Spleen (tissue), 11 donors: Measurements from ENCODE around the gene PSMD2. TPM values are rescaled to one million over a fixed set of nuclear protein-coding genes. Genes with fewer than 3 reads are reported as not detected.

Experiments
- DNase-seq: peaks from one replicate; pipeline ENCODE4 v3.0.0-alpha.2; 2020
- H3K27ac ChIP-seq, 8 donors: fragments of 200-600 bp; sonication (generic) in 7 of 8; 1 replicate in 4 of 8; 2 replicates in 4 of 8; pipeline versions ENCODE4 v1.5.0 to v1.8.0; 2016 to 2021; ENCODE audit warnings: inconsistent platforms in 4 of 8, mild to moderate bottlenecking in 4 of 8, moderate library complexity in 1 of 8
- H3K27me3 ChIP-seq, 7 donors: fragments of 200-600 bp; sonication (generic) in 6 of 7; replicated peaks in 1 of 7; 1 replicate in 4 of 7; 2 replicates in 3 of 7; pipeline versions ENCODE4 v1.5.0 to v1.8.0; 2016 to 2021; ENCODE audit warnings: inconsistent platforms in 3 of 7, mild to moderate bottlenecking in 1 of 7
- H3K36me3 ChIP-seq, 6 donors: fragments of 200-600 bp; sonication (generic) in 5 of 6; 1 replicate in 4 of 6; 2 replicates in 2 of 6; pipeline versions ENCODE4 v1.5.0 to v1.8.0; 2016 to 2021; ENCODE audit warnings: inconsistent platforms in 2 of 6
- H3K4me1 ChIP-seq, 6 donors: fragments of 200-600 bp; sonication (generic) in 5 of 6; 1 replicate in 3 of 6; 2 replicates in 3 of 6; pipeline versions ENCODE4 v1.5.0 to v1.8.0; 2016 to 2021; ENCODE audit warnings: inconsistent platforms in 3 of 6
- H3K4me3 ChIP-seq, 8 donors: fragments of 200-600 bp; sonication (generic) in 7 of 8; 1 replicate in 4 of 8; 2 replicates in 4 of 8; pipeline versions ENCODE4 v1.5.0 to v1.8.0; 2016 to 2021; ENCODE audit warnings: inconsistent platforms in 4 of 8, mild to moderate bottlenecking in 4 of 8, moderate library complexity in 2 of 8
- H3K9me3 ChIP-seq, 8 donors: fragments of 200-600 bp; sonication (generic) in 7 of 8; 1 replicate in 4 of 8; 2 replicates in 4 of 8; pipeline versions ENCODE4 v1.5.0 to v1.8.0; 2016 to 2021; ENCODE audit warnings: inconsistent platforms in 4 of 8
- CTCF ChIP-seq, 11 experiments: fragments of 200-600 bp in 7 of 11; fragments of 450-650 bp in 4 of 11; sonication (generic) in 4 of 11; IDR thresholded peaks in 8 of 11; conservative IDR thresholded peaks in 3 of 11; 1 replicate in 7 of 11; 2 replicates in 4 of 11; pipeline versions ENCODE4 v1.4.0 to v1.8.0; 2016 to 2021; ENCODE audit warnings: antibody characterized with exemption in 11 of 11, inconsistent platforms in 4 of 11, mild to moderate bottlenecking in 1 of 11
- POLR2A ChIP-seq, 3 donors: fragments of 450-650 bp; IDR thresholded peaks; one replicate each; pipeline ENCODE4 v1.5.1; 2017; ENCODE audit warnings: antibody characterized with exemption in 3 of 3, mild to moderate bottlenecking in 1 of 3
- POLR2AphosphoS5 ChIP-seq, 3 donors: sonication (generic); formaldehyde crosslinking; IDR thresholded peaks; one replicate each; pipeline ENCODE4 v1.5.1; 2017; ENCODE audit warnings: antibody characterized with exemption in 3 of 3
- WGBS, 5 donors: extraction: QIAGEN DNeasy Blood & Tissue Kit in 3 of 5; methylation state at CpG; one replicate each; pipeline versions ENCODE4 v1.1.5 to v1.1.7; 2013 to 2018; 5-methylcytosine and 5-hydroxymethylcytosine counted together
- intact Hi-C: fragments of 100-400 bp; cut with DNase I; formaldehyde crosslinking; loops from one replicate; pipeline ENCODE4 v1.15.0; 2023; ENCODE audit warnings: low total_unique reads
- polyA plus RNA-seq, 3 donors: library from polyadenylated mRNA; stranded (reverse); fragments of 200-250 nt; gene quantifications; one replicate each; pipeline ENCODE4 v1.2.1, GENCODE V29; 2013
- small RNA-seq, 4 donors: library from RNA; depleted of rRNA; stranded (forward); fragments of <200 nt; gene quantifications; one replicate each; pipeline ENCODE3, GENCODE V24; 2016
- total RNA-seq, 7 donors: library from RNA; depleted of rRNA in 3 of 7; stranded (reverse); fragments of >200 nt in 3 of 7; fragmentation: NEBNext Ultra II Directional in 4 of 7; extraction: Animal tissue kit (Norgen Biotek cat#: 25700) in 4 of 7; gene quantifications; one replicate each; pipeline versions ENCODE4 v1.1.0 to v1.2.1, GENCODE V29; 2016 to 2021
- donor health status: healthy with polysubstance abuse.
- donor health status: DM: no; HTN: no; CAD: no; lungs with moderate emphysema.
- donor health status: DM: no; HTN: no; CAD: no.
- donor health status: Bipolar disorder and iron deficiency.
- donor health status: healthy.
- donor health status: DM: no; HTN: no; CAD: no.
- donor health status: DM: yes; HTN: yes; CAD: no.

PSMD2 gene
- total and polyA plus RNA-seq, 10 donors, result 53.8 to 191 (median 135) TPM

- H3K4me3 ChIP-seq, result no peak overlapping the region
- no peak overlapping the region for H3K27ac ChIP-seq
- intact Hi-C loops, result no loop called here
- peaks cover 0 to 15% (median 0%) of the 10 kb centered on the region in 6 donors for H3K36me3 ChIP-seq
- no peaks in the 10 kb centered on the region for H3K27me3 ChIP-seq
- TF ChIP-seq CTCF (IDR thresholded peaks at IDR 0.05 in 8 of 11, conservative IDR thresholded peaks at IDR 0.05 in 3 of 11) (no peak), POLR2AphosphoS5 (IDR thresholded peaks at IDR 0.05) (no peak), POLR2A (IDR thresholded peaks at IDR 0.05) (no peak)
- no peak for DNase-seq
- H3K4me1 ChIP-seq, result peaks cover 0 to 46% (median 23%) of the 10 kb centered on the region in 6 donors
- 89 to 95% (median 91%) methylated on average over 11 to 12 of the region's 12 CpGs for WGBS, 5 donors
- H3K9me3 ChIP-seq, result no peaks in the 10 kb centered on the region
Observed at GRCh38 chr3:184358124-184358767, 59.2 kb downstream of the PSMD2 start.

Small RNAs within 50 kb of the gene (small RNA-seq; reads per million reads assigned to genes)
- gene SNORD66, result 1,583 to 2,395 (median 2,014) reads per million in 4 donors

Other genes with a start within 250 kb of the PSMD2 start
- gene HTR3C, start 246.2 kb upstream of the PSMD2 start, total RNA-seq, result not detected
- gene HTR3C, start 246.2 kb upstream of the PSMD2 start, polyA plus RNA-seq, result not detected
- not detected for gene HTR3E, start 202.2 kb upstream of the PSMD2 start, total RNA-seq
- not detected for gene HTR3E, start 202.2 kb upstream of the PSMD2 start, polyA plus RNA-seq
- 10 to 100 TPM; 40.4 to 50.7 (median 46.3) TPM for gene EIF2B5, start 163.9 kb upstream of the PSMD2 start, total RNA-seq
- 10 to 100 TPM; 40.4 to 55.7 (median 52.8) TPM for gene EIF2B5, start 163.9 kb upstream of the PSMD2 start, polyA plus RNA-seq
- 10 to 100 TPM; 40.3 to 67.3 (median 54.2) TPM for gene DVL3, start 143.9 kb upstream of the PSMD2 start, total RNA-seq
- 10 to 100 TPM; 12.3 to 28.2 (median 15.8) TPM for gene DVL3, start 143.9 kb upstream of the PSMD2 start, polyA plus RNA-seq
- gene AP2M1, start 124.4 kb upstream of the PSMD2 start, total RNA-seq, result 100 to 1,000 TPM; 192 to 254 (median 204) TPM
- 100 to 1,000 TPM in 2 of 3 donors, 10 to 100 TPM in 1; 98.7 to 155 (median 137) TPM for gene AP2M1, start 124.4 kb upstream of the PSMD2 start, polyA plus RNA-seq
- gene ABCF3, start 113.0 kb upstream of the PSMD2 start, total RNA-seq, result 10 to 100 TPM; 46.4 to 90.7 (median 69.8) TPM
- 10 to 100 TPM; 35.3 to 67.3 (median 61.2) TPM for gene ABCF3, start 113.0 kb upstream of the PSMD2 start, polyA plus RNA-seq
- gene VWA5B2, start 69.7 kb upstream of the PSMD2 start, total RNA-seq, result under 1 TPM in 2 of 7 donors, not detected in 5; 0.28 to 0.68 TPM
- gene VWA5B2, start 69.7 kb upstream of the PSMD2 start, polyA plus RNA-seq, result under 1 TPM; 0.02 to 0.08 (median 0.03) TPM
- gene ALG3, start 50.3 kb upstream of the PSMD2 start, total RNA-seq, result 10 to 100 TPM; 21.1 to 59.0 (median 28.2) TPM
- 10 to 100 TPM; 18.7 to 23.9 (median 22.8) TPM for gene ALG3, start 50.3 kb upstream of the PSMD2 start, polyA plus RNA-seq
- 1 to 10 TPM; 1.2 to 5.4 (median 3.0) TPM for gene EEF1AKMT4, start 49.6 kb upstream of the PSMD2 start, total RNA-seq
- gene EEF1AKMT4, start 49.6 kb upstream of the PSMD2 start, polyA plus RNA-seq, result 1 to 10 TPM; 1.6 to 3.7 (median 3.5) TPM
- under 1 TPM in 1 of 7 donors, not detected in 6; 0.35 TPM for gene CAMK2N2, start 37.7 kb upstream of the PSMD2 start, total RNA-seq
- under 1 TPM in 1 of 3 donors, not detected in 2; 0.08 TPM for gene CAMK2N2, start 37.7 kb upstream of the PSMD2 start, polyA plus RNA-seq
- not detected for gene ECE2, start 23.2 kb upstream of the PSMD2 start, total RNA-seq
- not detected for gene ECE2, start 23.2 kb upstream of the PSMD2 start, polyA plus RNA-seq
- 100 to 1,000 TPM; 191 to 294 (median 247) TPM for gene EIF4G1, start 15.4 kb downstream of the PSMD2 start, total RNA-seq
- 100 to 1,000 TPM in 1 of 3 donors, 10 to 100 TPM in 2; 83.4 to 136 (median 84.2) TPM for gene EIF4G1, start 15.4 kb downstream of the PSMD2 start, polyA plus RNA-seq
- gene FAM131A, start 38.4 kb downstream of the PSMD2 start, total RNA-seq, result 10 to 100 TPM; 12.9 to 24.6 (median 15.6) TPM
- gene FAM131A, start 38.4 kb downstream of the PSMD2 start, polyA plus RNA-seq, result 10 to 100 TPM in 1 of 3 donors, 1 to 10 TPM in 2; 6.5 to 12.4 (median 6.8) TPM
- gene CLCN2, start 62.4 kb downstream of the PSMD2 start, total RNA-seq, result 1 to 10 TPM; 2.8 to 6.4 (median 3.8) TPM
- 1 to 10 TPM; 1.6 to 4.2 (median 2.1) TPM for gene CLCN2, start 62.4 kb downstream of the PSMD2 start, polyA plus RNA-seq
- gene POLR2H, start 62.5 kb downstream of the PSMD2 start, total RNA-seq, result 100 to 1,000 TPM in 1 of 7 donors, 10 to 100 TPM in 6; 42.5 to 109 (median 55.9) TPM
- gene POLR2H, start 62.5 kb downstream of the PSMD2 start, polyA plus RNA-seq, result 100 to 1,000 TPM in 2 of 3 donors, 10 to 100 TPM in 1; 92.6 to 139 (median 114) TPM
- 1 to 10 TPM in 2 of 7 donors, under 1 TPM in 4, not detected in 1; 0.23 to 1.8 (median 0.74) TPM for gene THPO, start 79.0 kb downstream of the PSMD2 start, total RNA-seq
- under 1 TPM; 0.11 to 0.42 (median 0.17) TPM for gene THPO, start 79.0 kb downstream of the PSMD2 start, polyA plus RNA-seq
- gene CHRD, start 80.8 kb downstream of the PSMD2 start, total RNA-seq, result 10 to 100 TPM; 10.8 to 26.5 (median 16.1) TPM
- gene CHRD, start 80.8 kb downstream of the PSMD2 start, polyA plus RNA-seq, result 10 to 100 TPM in 1 of 3 donors, 1 to 10 TPM in 2; 5.2 to 19.6 (median 7.0) TPM